HepG2 (cell line): ENCODE measurements around the gene SDK1. TPM values are rescaled to one million over a fixed set of nuclear protein-coding genes. Genes with fewer than 3 reads are reported as not detected.

ENCODE experiments used
- BRCA1 ChIP-seq: sonication (generic); formaldehyde crosslinking; IDR thresholded peaks from 2 replicates; pipeline ENCODE4 v1.4.0; 2020; ENCODE audit warnings: missing genetic modification reagents
- DZIP1 ChIP-seq: sonication (generic); formaldehyde crosslinking; IDR thresholded peaks from 2 replicates; pipeline ENCODE4 v1.5.0; 2020; ENCODE audit warnings: mild to moderate bottlenecking, missing genetic modification reagents
- FOSL1 ChIP-seq: sonication (generic); formaldehyde crosslinking; IDR thresholded peaks from 2 replicates; pipeline ENCODE4 v1.9.0; 2021; ENCODE audit warnings: missing genetic modification reagents, borderline replicate concordance
- GATA4 ChIP-seq: sonication (generic); IDR thresholded peaks from 2 replicates; pipeline ENCODE4 v1.6.1; 2016; ENCODE audit warnings: antibody characterized with exemption, low read depth, borderline replicate concordance
- HOXD1 ChIP-seq: sonication (generic); formaldehyde crosslinking; IDR thresholded peaks from 2 replicates; pipeline ENCODE4 v1.5.0; 2020; ENCODE audit warnings: missing genetic modification reagents
- KDM5B ChIP-seq: sonication (generic); formaldehyde crosslinking; IDR thresholded peaks from 2 replicates; pipeline ENCODE4 v1.4.0; 2020; ENCODE audit warnings: missing genetic modification reagents, mild to moderate bottlenecking, borderline replicate concordance
- MNT ChIP-seq: fragments of 450-650 bp; IDR thresholded peaks from 2 replicates; pipeline ENCODE4 v1.6.1; 2016
- NFATC3 ChIP-seq: sonication (generic); formaldehyde crosslinking; IDR thresholded peaks from 2 replicates; pipeline ENCODE4 v1.5.1; 2020; ENCODE audit warnings: mild to moderate bottlenecking, missing genetic modification reagents
- NR2C2 ChIP-seq: sonication (generic); formaldehyde crosslinking; IDR thresholded peaks from 2 replicates; pipeline ENCODE4 v1.4.0; 2020; ENCODE audit warnings: missing genetic modification reagents, mild to moderate bottlenecking, moderate library complexity, borderline replicate concordance
- RARG ChIP-seq: sonication (generic); formaldehyde crosslinking; IDR thresholded peaks from 2 replicates; pipeline ENCODE4 v1.4.0; 2020; ENCODE audit warnings: low read depth, mild to moderate bottlenecking, missing genetic modification reagents
- REPIN1 ChIP-seq: sonication (generic); formaldehyde crosslinking; IDR thresholded peaks from 2 replicates; pipeline ENCODE4 v1.8.0; 2022; ENCODE audit warnings: missing genetic modification reagents, low read depth, mild to moderate bottlenecking, borderline replicate concordance
- RFX3 ChIP-seq: IDR thresholded peaks from 2 replicates; pipeline ENCODE4 v1.6.1; 2016; ENCODE audit warnings: missing biosample characterization, missing genetic modification reagents
- SAP130 ChIP-seq: IDR thresholded peaks from 2 replicates; pipeline ENCODE4 v1.6.1; 2016; ENCODE audit warnings: low read depth
- SMARCC2 ChIP-seq: fragments of 450-650 bp; IDR thresholded peaks from 2 replicates; pipeline ENCODE4 v1.6.1; 2017; ENCODE audit warnings: antibody characterized with exemption, mild to moderate bottlenecking
- TERF1 ChIP-seq: sonication (generic); formaldehyde crosslinking; IDR thresholded peaks from 2 replicates; pipeline ENCODE4 v1.8.0; 2022; ENCODE audit warnings: mild to moderate bottlenecking, missing genetic modification reagents, moderate library complexity
- THAP11 ChIP-seq: IDR thresholded peaks from 2 replicates; pipeline ENCODE4 v1.6.1; 2016; ENCODE audit warnings: missing biosample characterization, missing genetic modification reagents
- U2AF2 ChIP-seq: fragments of 200-400 bp; formaldehyde crosslinking; IDR thresholded peaks from 2 replicates; pipeline ENCODE4 v1.6.1; 2017; ENCODE audit warnings: low read depth, mild to moderate bottlenecking, low read length
- XRCC5 ChIP-seq: fragments of 200-400 bp; formaldehyde crosslinking; optimal IDR thresholded peaks from 2 replicates; pipeline ENCODE3; 2017; ENCODE audit warnings: mild to moderate bottlenecking, low read length
- ZNF205 ChIP-seq: IDR thresholded peaks from 2 replicates; pipeline ENCODE4 v1.6.1; 2018; ENCODE audit warnings: missing biosample characterization, missing genetic modification reagents
- ZNF207 ChIP-seq: fragments of 450-650 bp; IDR thresholded peaks from 2 replicates; pipeline ENCODE4 v1.6.1; 2016; ENCODE audit warnings: antibody characterized with exemption, borderline replicate concordance
- ZNF430 ChIP-seq: sonication (generic); formaldehyde crosslinking; IDR thresholded peaks from 2 replicates; pipeline ENCODE4 v1.9.0; 2021; ENCODE audit warnings: mild to moderate bottlenecking, missing genetic modification reagents
- ZNF644 ChIP-seq: IDR thresholded peaks from 2 replicates; pipeline ENCODE4 v1.6.1; 2016; ENCODE audit warnings: low read depth
- ZNF672 ChIP-seq: sonication (generic); formaldehyde crosslinking; IDR thresholded peaks from 2 replicates; pipeline ENCODE4 v1.8.1; 2022; ENCODE audit warnings: missing genetic modification reagents
- ZNF746 ChIP-seq: sonication (generic); formaldehyde crosslinking; IDR thresholded peaks from 2 replicates; pipeline ENCODE4 v1.8.0; 2022; ENCODE audit warnings: mild to moderate bottlenecking, missing genetic modification reagents
- ZNF761 ChIP-seq: sonication (generic); formaldehyde crosslinking; conservative IDR thresholded peaks from 2 replicates; pipeline ENCODE4 v1.4.0; 2020; ENCODE audit warnings: mild to moderate bottlenecking, missing genetic modification reagents
- ZNF766 ChIP-seq: sonication (generic); formaldehyde crosslinking; IDR thresholded peaks from 2 replicates; pipeline ENCODE4 v1.5.0; 2020; ENCODE audit warnings: missing genetic modification reagents, borderline replicate concordance
- polyA plus RNA-seq, 8 experiments: library from polyadenylated mRNA; depleted of rRNA in 3 of 8; stranded (reverse) in 7 of 8; unstranded in 1 of 8; fragments of >200 nt; fragmentation: Illumina TruSeq in 4 of 8; extraction: Trizol in 4 of 8; gene quantifications; 2 replicates each; pipeline versions ENCODE4 v1.2.1 to v1.2.3, GENCODE V29; 2011 to 2016; ENCODE audit warnings: low read depth in 4 of 8, missing spikeins in 1 of 8, mixed read lengths in 1 of 8; ENCODE audit not compliant: insufficient read depth in 1 of 8
- total RNA-seq, 5 experiments: library from RNA; depleted of rRNA; stranded (reverse); fragments of >200 nt; fragmentation: Illumina TruSeq; extraction: Trizol; gene quantifications; 2 replicates each; pipeline ENCODE4 v1.2.3, GENCODE V29; 2016; ENCODE audit warnings: low read depth in 1 of 5

Gene SDK1
- total and polyA plus RNA-seq, 2 of the 13 experiments (the other 11 are each of a cell fraction or from before 2014, with no cell fraction given) = 0.35 to 2.4 TPM

- no peak for TF ChIP-seq TERF1 (CRISPR knock-in tag)
- TF ChIP-seq ZNF672 (CRISPR knock-in tag) = no peak
- peak; percentile 24; the same call in 1 of the 2 replicates for TF ChIP-seq THAP11 (CRISPR knock-in tag)
- TF ChIP-seq FOSL1 (CRISPR knock-in tag) = no peak
- no peak for TF ChIP-seq RFX3 (CRISPR knock-in tag)
- TF ChIP-seq GATA4 = no peak
- no peak for TF ChIP-seq BRCA1 (CRISPR knock-in tag)
- no peak for TF ChIP-seq SMARCC2
- no peak for TF ChIP-seq NFATC3 (CRISPR knock-in tag)
- TF ChIP-seq RARG (CRISPR knock-in tag) = no peak
- no peak for TF ChIP-seq ZNF205 (CRISPR knock-in tag)
- no peak for TF ChIP-seq ZNF207
- no peak for TF ChIP-seq ZNF644 (CRISPR knock-in tag)
- no peak for TF ChIP-seq KDM5B (CRISPR knock-in tag)
- no peak for TF ChIP-seq MNT
- TF ChIP-seq ZNF761 (CRISPR knock-in tag) = no peak
- TF ChIP-seq SAP130 (CRISPR knock-in tag) = no peak
- TF ChIP-seq ZNF746 (CRISPR knock-in tag) = no peak
- no peak for TF ChIP-seq U2AF2
- no peak for TF ChIP-seq NR2C2 (CRISPR knock-in tag)
- TF ChIP-seq ZNF430 (CRISPR knock-in tag) = no peak
- no peak for TF ChIP-seq XRCC5
- no peak for TF ChIP-seq DZIP1 (CRISPR knock-in tag)
- TF ChIP-seq REPIN1 (CRISPR knock-in tag) = no peak
- no peak for TF ChIP-seq HOXD1
- TF ChIP-seq ZNF766 = no peak
These were observed 613.2 kb downstream of the SDK1 start (continued) for GRCh38 chr7:3914051-3914775.
